LHCN-M2 (cell line): Measurements from ENCODE around the gene MYMX. TPM values are rescaled to one million over a fixed set of nuclear protein-coding genes. Genes with fewer than 3 reads are reported as not detected.
"Not testable (repeated sequence)": the region's sequence is repeated elsewhere in the genome, so short reads cannot be mapped to it uniquely, and the experiment has no call there.

Experiments used
- DNase-seq: peaks from one replicate; pipeline ENCODE4 v3.0.0-alpha.2; 2012; ENCODE audit warnings: low read depth
- polyA plus RNA-seq: library from polyadenylated mRNA; unstranded; fragments of >200 nt; gene quantifications from one replicate; pipeline ENCODE4 v1.2.1, GENCODE V29; 2012; ENCODE audit warnings: missing spikeins
- total RNA-seq: library from RNA; depleted of rRNA; stranded (reverse); fragments of >200 nt; gene quantifications from 2 replicates; pipeline ENCODE4 v1.2.3, GENCODE V29; 2014; rRNA removed

Gene MYMX
- total RNA-seq, result 10.6 and 38.0 TPM in 2 replicates
- polyA plus RNA-seq, result 10.4 TPM

DNA sequence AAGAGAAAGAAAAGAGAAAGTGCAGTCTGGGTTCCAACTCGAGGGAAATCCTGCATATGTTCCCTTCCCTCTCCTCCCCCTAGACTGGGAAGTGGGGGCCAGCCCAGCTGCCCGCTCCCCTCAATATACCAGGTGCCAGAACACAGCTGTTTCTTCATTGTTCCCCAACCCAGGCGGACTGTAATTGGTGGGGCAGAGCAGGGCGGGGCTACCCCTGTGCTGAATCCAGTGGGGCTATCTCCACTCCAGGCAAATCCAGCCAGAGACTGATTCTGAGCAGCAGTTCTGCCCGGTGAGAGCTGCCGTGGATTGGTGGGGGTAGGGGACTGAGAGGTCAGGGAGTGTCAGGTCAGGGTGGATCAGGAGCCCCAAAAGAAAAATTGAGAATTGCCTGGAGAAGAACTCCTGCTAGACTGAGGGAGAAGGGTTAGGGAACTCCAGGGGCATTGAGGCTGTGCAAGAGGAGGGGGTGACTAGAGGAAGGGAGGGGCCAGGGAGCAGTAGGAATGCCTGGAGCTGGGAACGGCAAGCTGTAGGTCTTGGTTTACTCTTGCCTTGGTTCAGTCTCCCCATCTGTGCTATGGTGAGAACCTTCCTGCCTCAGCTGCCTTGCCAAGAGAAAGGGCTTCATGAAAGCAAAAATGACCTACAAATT, at the start of gene MYMX:
Gene MYMX, plus strand, starts transcription at position 250 of the 655 bp plus-strand sequence. CDS start 546 bp downstream, outside the sequence.
- DNase-seq, result peak; percentile 90

DNA sequence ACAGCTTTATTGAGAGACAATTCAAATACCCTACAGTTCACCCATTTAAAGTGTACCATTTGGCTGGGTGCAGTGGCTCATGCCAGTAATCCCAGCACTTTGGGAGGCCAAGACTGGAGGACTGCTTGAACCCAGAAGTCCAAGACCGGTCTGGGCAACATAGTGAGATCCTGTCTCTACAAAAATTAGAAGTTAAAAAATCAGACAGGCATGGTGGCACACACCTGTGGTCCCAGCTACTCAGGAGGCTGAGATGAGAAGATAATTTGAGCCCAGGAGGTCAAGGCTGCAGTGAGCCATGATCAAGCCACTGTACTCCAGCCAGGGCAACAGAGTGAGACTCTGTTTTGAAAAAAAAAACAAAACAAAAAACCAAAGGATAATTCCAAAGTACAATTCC, 49.2 kb upstream of the MYMX start:
- no peak for DNase-seq

DNA sequence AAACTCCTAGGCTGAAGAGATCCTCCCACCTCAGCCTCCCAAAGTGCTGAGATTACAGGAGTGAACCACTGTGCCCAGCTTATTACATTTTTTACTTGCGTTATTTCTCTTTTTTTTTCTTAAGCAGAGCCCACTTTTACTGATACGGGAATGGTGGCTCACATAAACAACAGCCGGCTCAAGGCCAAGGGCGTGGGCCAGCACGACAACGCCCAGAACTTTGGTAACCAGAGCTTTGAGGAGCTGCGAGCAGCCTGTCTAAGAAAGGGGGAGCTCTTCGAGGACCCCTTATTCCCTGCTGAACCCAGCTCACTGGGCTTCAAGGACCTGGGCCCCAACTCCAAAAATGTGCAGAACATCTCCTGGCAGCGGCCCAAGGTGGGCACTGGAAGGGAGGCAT, 47.6 kb upstream of the MYMX start:
- no peak for DNase-seq

DNA sequence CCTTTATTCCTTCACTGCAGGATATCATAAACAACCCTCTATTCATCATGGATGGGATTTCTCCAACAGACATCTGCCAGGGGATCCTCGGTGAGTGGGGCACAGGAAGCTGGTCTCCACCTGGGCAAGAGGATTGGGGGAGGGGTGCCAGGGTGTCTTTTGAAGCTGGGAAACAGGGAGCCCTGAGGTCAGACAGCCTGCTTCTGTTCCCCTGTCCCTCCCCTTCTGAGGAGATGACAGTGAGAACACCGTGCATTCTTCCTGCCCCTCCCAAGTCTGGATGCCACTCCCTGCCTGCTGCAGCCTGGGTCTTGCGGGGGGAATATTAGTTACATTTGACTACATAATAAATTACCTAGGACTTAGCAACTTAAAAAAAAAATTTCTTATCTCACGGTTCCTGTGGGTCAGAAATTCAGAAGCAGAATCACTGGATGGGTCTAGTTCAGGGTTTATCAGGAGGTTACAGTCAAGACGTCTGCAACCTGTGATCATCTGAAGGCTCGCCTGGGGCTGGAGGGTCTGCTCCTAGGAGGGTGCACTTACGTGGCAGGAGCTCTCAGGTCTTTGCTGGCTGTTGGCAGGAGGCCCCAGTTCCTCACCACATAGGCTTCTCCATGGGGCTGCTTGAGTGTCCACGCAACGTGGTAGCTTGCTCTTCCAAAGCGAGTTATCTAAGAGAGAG, 46.7 kb upstream of the MYMX start:
- DNase-seq, result no peak

DNA sequence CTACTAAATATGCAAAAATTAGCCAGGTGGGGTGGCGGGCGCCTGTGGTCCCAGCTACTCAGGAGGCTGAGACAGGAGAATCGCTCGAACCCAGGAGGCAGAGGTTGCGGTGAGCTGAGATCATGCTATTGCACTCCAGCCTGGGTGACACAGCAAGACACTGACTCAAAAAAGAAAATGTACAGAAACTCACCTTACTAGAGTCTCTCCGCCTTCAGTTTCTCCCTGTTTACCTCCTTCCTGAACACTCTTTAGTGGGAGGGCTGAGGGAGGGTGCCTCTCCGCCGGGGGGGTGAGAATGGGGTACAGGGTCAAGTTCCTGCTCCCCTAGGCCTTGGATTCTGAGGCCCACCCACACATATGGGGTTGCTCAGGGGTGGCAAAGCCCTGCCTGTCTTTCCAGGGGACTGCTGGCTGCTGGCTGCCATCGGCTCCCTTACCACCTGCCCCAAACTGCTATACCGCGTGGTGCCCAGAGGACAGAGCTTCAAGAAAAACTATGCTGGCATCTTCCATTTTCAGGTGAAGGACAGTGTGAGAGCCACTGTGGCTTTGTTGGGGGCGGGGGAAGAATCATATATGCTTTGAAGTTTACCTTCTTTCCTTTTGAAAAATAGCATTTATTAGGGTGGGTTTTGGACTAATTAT, 44.7 kb upstream of the MYMX start:
- DNase-seq, result no peak

DNA sequence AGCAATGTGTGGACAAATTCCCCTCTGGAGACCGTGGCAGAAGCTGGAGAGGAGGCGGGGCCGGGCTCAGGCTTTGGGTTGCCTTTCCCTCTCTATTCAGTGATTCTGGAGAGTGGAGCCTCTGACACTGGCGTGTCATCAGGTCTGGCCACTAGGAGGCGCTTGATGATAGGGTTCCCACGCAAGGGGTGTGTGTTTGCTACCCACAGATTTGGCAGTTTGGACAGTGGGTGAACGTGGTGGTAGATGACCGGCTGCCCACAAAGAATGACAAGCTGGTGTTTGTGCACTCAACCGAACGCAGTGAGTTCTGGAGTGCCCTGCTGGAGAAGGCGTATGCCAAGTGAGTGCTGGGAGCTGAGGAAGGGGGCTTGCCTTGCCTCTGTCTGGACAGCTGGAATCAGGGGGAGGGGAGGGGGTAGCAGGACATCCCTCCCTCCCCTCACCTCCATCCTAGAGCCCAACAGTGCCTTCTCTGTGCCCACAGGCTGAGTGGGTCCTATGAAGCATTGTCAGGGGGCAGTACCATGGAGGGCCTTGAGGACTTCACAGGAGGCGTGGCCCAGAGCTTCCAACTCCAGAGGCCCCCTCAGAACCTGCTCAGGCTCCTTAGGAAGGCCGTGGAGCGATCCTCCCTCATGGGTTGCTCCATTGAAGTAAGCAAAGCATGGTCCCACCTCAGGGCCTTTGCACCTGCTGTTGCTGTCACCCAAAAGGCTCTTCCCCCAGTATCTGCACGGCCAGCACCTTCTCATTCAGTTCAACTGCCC, 43.8 kb upstream of the MYMX start:
- peak; percentile 84 for DNase-seq

DNA sequence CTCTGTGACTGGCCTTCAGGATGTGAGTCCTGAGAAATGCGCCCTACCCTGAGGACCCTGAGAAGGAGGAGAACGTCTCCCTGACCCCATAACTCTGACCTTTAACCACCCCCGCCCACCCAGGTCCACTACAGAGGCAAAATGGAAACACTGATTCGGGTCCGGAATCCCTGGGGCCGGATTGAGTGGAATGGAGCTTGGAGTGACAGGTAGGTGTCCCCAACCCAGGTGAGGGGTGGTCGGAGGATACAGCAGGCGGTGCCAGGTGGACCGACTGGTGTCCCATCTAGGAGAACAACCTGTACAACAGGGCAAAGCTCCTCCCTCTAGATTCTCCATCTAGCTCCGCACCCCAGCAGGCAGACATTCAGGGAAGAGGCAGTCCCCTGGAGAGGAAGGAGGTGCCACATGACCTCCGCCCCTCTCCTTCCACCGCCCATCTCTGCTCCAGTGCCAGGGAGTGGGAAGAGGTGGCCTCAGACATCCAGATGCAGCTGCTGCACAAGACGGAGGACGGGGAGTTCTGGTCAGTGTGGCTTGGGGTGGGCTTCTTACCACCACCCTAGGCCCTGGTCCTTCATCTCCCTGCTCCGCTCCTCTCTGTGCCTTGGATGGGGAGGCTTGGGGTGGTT, 40.5 kb upstream of the MYMX start:
- no peak for DNase-seq

DNA sequence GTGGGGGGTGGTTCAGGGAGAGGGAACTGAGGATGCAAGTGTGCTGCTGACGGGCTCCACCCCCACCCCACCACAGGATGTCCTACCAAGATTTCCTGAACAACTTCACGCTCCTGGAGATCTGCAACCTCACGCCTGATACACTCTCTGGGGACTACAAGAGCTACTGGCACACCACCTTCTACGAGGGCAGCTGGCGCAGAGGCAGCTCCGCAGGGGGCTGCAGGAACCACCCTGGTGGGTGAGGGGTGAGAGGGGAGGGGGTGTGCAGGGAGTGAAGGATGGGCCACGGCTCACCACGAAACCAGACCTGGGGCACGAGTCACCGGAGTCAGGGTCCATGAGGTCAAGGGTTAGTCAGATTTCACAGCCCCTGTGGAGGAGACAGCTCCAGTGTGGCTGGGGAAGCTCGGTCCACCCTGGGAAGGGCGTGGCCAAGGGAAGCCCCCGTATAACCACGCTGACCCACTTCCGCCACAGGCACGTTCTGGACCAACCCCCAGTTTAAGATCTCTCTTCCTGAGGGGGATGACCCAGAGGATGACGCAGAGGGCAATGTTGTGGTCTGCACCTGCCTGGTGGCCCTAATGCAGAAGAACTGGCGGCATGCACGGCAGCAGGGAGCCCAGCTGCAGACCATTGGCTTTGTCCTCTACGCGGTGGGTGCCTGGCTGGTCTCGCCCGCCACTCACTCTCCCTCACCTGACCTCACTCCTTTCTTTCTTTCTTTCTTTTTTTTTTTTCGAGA, 39.8 kb upstream of the MYMX start:
- DNase-seq, result no peak

DNA sequence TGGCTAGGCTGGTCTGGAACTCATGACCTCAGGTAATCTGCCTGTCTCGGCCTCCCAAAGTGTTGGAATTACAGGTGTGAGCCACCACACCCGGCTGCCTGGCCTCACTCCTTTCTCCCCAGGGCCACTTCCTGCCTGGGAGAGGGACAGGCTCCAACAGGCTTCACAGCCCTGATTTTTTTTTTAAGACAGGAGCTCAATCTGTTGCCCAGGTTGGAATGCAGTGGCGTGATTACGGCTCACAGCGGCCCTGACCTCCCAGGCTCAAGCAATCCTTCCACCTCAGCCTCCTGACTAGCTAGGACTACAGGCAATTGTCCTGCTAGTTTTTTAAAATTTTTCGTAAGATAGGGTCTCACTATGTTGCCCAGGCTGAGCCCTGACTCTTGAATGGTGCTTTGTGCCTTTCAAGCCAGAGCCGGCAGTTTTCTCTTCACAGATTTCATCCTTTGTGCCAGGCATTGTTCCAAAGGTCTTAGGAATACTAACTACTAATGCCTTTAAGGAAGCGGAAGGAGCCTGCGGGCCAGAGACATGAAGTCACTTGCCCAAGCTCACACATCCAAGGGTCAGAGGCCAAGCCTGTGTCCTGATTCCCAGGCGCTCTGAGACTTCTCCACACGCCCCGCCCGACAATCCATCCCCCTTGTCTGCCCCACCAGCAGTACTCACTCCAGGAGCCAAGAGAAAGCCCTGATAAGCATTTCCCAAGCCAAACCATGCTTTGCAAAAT, 38.9 kb upstream of the MYMX start:
- DNase-seq, result no peak

DNA sequence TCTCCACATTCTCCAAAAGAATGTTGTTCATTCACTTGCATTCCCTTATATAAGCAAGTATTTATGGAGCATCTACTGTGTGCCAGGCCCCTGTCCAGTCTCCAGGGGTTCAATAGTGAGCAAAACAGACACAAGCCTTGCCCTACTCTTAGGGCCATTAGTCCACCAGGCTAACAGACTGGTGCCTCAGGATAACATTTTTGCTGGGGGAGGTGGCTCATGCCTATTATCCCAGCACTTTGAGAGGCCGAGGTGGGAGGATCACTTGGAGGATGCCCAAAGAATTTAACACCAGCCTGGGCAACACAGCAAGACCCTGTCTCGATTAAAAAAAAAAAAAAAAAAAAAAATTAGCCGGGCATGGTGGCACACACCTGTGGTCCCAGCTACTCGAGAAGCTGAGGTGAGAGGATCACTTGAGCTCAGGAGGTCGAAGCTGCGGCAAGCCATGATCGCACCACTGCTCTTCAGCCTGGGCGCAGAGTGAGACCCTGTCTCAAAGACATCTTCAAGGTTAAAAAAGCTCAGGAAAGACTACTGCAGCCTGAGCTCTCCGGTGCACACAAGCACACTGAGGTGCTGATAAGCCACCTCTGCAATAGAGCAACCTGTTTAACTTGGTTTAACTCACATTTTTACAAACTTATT, 38.2 kb upstream of the MYMX start:
- no peak for DNase-seq

DNA sequence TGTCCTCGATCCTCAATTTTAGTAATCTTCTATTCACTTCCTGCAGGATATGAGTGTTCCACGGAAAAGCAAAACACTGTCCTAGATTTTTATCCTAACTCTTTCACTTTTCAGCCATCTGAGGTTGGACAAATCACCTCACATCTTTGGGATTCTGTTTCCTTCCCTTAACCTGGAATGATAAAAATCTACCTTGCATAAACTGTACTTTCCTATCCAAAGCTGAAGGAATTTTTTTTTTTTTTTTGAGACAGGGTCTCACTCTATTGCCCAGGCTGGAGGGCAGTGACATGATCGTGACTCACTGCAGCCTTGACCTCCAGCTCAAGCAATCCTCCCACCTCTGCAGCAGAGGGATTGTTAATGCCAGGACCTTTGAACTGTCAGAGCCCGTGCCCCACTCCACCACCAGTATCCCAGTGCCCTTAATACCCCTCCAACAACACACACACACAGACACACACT, 37.6 kb upstream of the MYMX start:
- no peak for DNase-seq

DNA sequence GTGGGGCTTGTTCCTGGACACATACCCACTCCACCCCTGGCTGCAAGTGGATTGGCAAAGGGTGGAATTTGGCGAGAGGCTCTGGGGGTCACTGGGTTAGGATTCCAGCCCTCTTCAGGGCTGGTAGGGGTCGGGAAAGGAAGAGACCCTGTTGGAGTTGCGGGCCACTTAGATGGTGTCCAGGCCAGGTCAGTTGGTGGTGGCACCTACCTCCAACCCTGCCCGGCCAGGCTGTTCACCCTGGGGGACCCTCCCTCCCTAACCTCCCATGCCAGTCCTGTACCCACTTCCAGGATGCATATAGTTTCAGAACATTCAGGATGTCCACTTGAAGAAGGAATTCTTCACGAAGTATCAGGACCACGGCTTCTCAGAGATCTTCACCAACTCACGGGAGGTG, 37.1 kb upstream of the MYMX start:
- no peak for DNase-seq

DNA sequence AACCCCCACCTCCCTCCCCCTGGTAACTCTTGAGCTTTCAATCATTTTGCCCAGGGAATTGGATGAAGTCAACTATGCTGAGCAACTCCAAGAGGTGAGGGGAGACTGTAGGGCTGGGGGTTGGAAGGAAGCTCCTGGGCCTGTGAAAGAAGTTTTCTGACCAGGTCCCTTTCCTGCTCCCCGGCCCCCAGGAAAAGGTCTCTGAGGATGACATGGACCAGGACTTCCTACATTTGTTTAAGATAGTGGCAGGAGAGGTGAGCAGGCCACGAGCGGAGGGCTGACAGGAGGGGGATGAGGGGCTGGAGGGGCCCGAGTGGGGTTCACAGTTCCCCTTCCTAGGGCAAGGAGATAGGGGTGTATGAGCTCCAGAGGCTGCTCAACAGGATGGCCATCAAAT, 36.3 kb upstream of the MYMX start:
- DNase-seq, result no peak

DNA sequence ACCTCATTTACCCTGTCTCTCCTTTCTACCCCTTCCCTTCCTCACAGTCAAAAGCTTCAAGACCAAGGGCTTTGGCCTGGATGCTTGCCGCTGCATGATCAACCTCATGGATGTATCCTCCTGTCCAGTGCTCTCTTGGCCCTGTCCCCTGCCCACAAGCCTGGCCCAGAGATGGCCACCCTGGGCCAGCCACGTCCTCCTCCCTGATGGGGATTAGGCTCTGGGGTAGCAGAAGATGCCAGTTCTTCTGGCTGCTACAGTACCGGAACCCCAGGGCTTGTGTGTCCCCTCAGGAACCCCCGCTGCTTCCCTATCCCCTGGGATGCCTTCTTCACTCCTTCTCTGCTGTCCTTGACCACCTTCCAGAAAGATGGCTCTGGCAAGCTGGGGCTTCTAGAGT, 35.8 kb upstream of the MYMX start:
- DNase-seq, result no peak

DNA sequence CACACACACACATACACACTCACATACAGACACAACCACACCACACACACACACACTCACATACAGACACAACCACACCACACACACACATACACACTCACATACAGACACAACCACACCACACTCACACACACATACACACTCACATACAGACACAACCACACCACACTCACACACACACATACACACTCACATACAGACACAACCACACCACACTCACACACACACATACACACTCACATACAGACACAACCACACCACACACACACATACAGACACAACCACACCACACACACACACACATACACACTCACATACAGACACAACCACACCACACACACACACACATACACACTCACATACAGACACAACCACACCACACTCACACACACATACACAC, 34.9 kb upstream of the MYMX start:
- DNase-seq, result not testable (repeated sequence)

DNA sequence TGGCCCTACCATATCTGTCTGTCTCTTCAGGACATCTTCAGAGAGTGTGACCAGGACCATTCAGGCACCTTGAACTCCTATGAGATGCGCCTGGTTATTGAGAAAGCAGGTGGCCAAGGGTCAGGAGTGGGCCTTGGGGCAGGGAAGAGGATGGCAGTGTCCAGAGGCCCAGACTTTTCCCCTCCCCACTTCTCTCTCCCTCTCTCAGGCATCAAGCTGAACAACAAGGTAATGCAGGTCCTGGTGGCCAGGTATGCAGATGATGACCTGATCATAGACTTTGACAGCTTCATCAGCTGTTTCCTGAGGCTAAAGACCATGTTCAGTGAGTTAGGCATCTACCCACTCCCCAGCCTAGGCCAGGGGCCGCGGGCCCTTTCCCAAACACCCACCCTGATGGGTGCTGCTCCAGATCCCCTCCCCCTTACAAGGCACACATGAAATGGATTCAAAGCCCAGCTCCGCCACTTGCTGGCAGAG, 33.8 kb upstream of the MYMX start:
- no peak for DNase-seq

DNA sequence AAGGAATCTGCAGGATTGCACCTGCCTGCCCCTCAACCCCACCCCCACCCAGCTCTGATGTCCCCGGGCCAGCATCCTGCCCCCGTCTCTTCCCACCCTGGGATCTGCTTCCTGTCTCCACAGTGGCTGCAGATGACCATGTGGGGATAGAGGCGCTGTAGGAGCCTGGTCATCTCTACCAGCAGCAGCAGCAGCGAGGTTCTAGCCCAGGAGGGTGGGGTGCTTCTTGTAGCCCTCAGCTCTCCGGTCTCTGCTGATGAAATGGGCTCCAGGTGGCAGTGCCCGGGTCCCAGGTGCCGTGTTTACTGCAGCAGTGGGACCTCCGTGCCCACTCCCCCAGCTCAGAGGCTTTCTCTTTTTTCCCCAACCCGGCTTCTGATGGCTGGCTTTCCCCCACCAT, 32.9 kb upstream of the MYMX start:
- DNase-seq, result no peak

DNA sequence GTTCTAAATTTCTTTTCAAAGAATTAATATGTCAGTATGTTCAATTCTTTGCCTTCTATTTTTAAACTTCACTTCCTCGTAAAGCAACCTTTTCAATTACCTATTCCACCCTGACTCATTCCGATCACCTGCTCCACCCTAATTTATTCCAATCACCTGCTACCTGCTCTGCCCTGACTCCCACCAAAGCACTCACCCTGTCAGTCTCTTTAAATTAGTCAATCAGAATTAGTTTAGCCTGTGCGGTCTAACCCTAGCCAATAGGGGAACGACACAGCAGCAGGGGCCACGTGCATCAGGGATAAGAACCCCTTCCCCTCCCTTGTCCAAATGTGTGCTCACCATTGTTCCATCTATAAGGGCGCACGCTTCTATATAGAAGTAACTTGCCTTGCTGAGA, 31.4 kb upstream of the MYMX start:
- not testable (repeated sequence) for DNase-seq

DNA sequence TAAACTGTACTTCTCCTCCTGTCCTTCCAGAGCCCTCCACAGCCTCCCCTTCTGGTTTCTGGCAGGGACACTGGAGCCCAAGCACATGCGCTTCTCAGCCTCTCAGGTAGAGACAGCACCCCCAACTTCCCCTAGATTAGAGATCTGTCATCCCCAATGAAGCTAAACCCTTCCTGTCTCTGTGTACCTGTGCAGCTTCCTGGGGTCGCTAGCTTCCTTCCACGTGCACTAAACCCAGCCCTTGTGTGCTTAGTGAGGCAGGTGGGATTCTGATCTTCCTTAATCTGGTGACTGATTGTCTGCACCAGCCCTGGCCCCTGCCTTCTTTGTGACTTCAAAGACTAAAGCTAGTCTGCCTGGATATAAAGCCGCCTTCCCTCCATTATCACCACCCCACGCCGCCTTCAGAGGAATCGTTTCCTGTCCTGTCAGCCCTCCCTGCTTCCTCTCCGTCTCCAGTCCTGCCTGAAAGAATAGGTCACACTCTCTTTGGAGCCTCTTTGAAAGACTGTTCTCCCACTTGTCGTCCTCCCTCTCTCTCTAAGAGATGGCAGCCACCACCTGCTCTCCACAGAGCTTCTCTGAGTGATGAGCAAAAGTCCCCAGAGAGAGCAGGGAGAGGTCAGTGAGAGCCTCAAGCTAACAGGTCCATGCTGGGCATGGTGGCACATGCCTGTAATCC, 30.6 kb upstream of the MYMX start:
- DNase-seq, result no peak
